GM23338 (cell line): ENCODE data around the gene TJP1. TPM values are rescaled to one million over a fixed set of nuclear protein-coding genes. Genes with fewer than 3 reads are reported as not detected.
"Not testable (repeated sequence)": the region's sequence is repeated elsewhere in the genome, so short reads cannot be mapped to it uniquely, and the experiment has no call there.

Experiments used
- ATAC-seq: fragments of 200-7000 bp; cut with Tn5 transposase; 3 replicates; pipeline ENCODE4 v1.9.1; 2020
- DNase-seq: peaks from one replicate; pipeline ENCODE4 v3.0.0-alpha.2; 2015; ENCODE audit warnings: low spot score
- H2AFZ ChIP-seq: fragments of 200-600 bp; sonication (generic); 2 replicates; pipeline ENCODE4 v1.8.0; 2016; ENCODE audit warnings: antibody characterized with exemption, mild to moderate bottlenecking, moderate library complexity
- H3F3A ChIP-seq: fragments of 200-600 bp; sonication (generic); replicated peaks from 2 replicates; pipeline ENCODE4 v1.8.0; 2017; ENCODE audit warnings: antibody characterized with exemption, mixed run types, low read depth
- H3K27ac ChIP-seq: fragments of 200-600 bp; sonication (generic); 2 replicates; pipeline ENCODE4 v1.6.1; 2016; ENCODE audit warnings: low read depth
- H3K27me3 ChIP-seq: fragments of 200-600 bp; sonication (generic); 2 replicates; pipeline ENCODE4 v1.8.0; 2016; ENCODE audit warnings: mild to moderate bottlenecking, mixed run types, moderate library complexity; ENCODE audit not compliant: insufficient read depth
- H3K36me3 ChIP-seq: fragments of 200-600 bp; sonication (generic); 2 replicates; pipeline ENCODE4 v1.8.0; 2016; ENCODE audit warnings: mild to moderate bottlenecking; ENCODE audit not compliant: insufficient read depth
- H3K4me1 ChIP-seq: fragments of 200-600 bp; sonication (generic); 2 replicates; pipeline ENCODE4 v1.8.0; 2016; ENCODE audit warnings: mild to moderate bottlenecking, moderate library complexity; ENCODE audit not compliant: insufficient read depth
- H3K4me2 ChIP-seq: fragments of 200-600 bp; sonication (generic); 2 replicates; pipeline ENCODE4 v1.7.1; 2017; ENCODE audit warnings: mixed run types
- H3K4me3 ChIP-seq: fragments of 200-600 bp; sonication (generic); 2 replicates; pipeline ENCODE4 v1.6.1; 2016; ENCODE audit warnings: mixed run types
- H3K79me2 ChIP-seq: fragments of 200-600 bp; sonication (generic); replicated peaks from 2 replicates; pipeline ENCODE4 v1.8.0; 2017; ENCODE audit warnings: mild to moderate bottlenecking; ENCODE audit not compliant: insufficient read depth
- H3K9me2 ChIP-seq: fragments of 200-600 bp; sonication (generic); 2 replicates; pipeline ENCODE4 v1.8.0; 2017; ENCODE audit not compliant: insufficient read depth
- H4K20me1 ChIP-seq: fragments of 200-600 bp; sonication (generic); replicated peaks from 2 replicates; pipeline ENCODE4 v1.8.0; 2017; ENCODE audit warnings: mild to moderate bottlenecking; ENCODE audit not compliant: insufficient read depth
- H3K27ac Mint-ChIP-seq: 2 replicates; pipeline ENCODE4 v1.8.0; 2020; ENCODE audit warnings: inconsistent platforms, mild to moderate bottlenecking, moderate library complexity, mixed read lengths
- H3K27me3 Mint-ChIP-seq: 3 replicates; pipeline ENCODE4 v1.8.0; 2022; ENCODE audit warnings: low read depth, mild to moderate bottlenecking, moderate library complexity, mixed read lengths, inconsistent platforms; ENCODE audit not compliant: insufficient read depth, poor library complexity
- H3K36me3 Mint-ChIP-seq: 3 replicates; pipeline ENCODE4 v1.8.0; 2021; ENCODE audit warnings: low read depth, mild to moderate bottlenecking, inconsistent platforms, moderate library complexity, mixed read lengths
- H3K4me1 Mint-ChIP-seq: 3 replicates; pipeline ENCODE4 v1.8.0; 2020; ENCODE audit warnings: mild to moderate bottlenecking, inconsistent platforms, mixed read lengths
- H3K4me3 Mint-ChIP-seq: 3 replicates; pipeline ENCODE4 v1.8.0; 2021; ENCODE audit warnings: moderate library complexity, mild to moderate bottlenecking, inconsistent platforms, mixed read lengths
- H3K9me3 Mint-ChIP-seq: 3 replicates; pipeline ENCODE4 v1.8.0; 2020; ENCODE audit warnings: moderate library complexity, mild to moderate bottlenecking, inconsistent platforms, mixed read lengths
- CREB1 ChIP-seq: fragments of 250-450 bp; sonication (Bioruptor Pico); IDR thresholded peaks from 2 replicates; pipeline ENCODE4 v1.5.0; 2020; ENCODE audit warnings: low read depth, mild to moderate bottlenecking, moderate library complexity
- CTCF ChIP-seq, 2 experiments: fragments of 200-600 bp in 1 of 2; sonication (generic) in 1 of 2; conservative IDR thresholded peaks; 2 replicates each; pipeline versions ENCODE4 v1.5.1 to v1.6.1; 2016 to 2017; ENCODE audit warnings: antibody characterized with exemption in 2 of 2, low read depth in 2 of 2, mild to moderate bottlenecking in 2 of 2, moderate library complexity in 1 of 2
- JUNB ChIP-seq: IDR thresholded peaks from one replicate; pipeline ENCODE4 v1.6.1; 2016; ENCODE audit warnings: antibody characterized with exemption; ENCODE audit not compliant: unreplicated experiment
- NANOG ChIP-seq: IDR thresholded peaks from 2 replicates; pipeline ENCODE4 v1.6.1; 2016; ENCODE audit warnings: antibody characterized with exemption, borderline replicate concordance
- POLR2AphosphoS5 ChIP-seq: IDR thresholded peaks from 2 replicates; pipeline ENCODE4 v1.6.1; 2016; ENCODE audit warnings: antibody characterized with exemption, low read depth
- ZNF114 ChIP-seq: fragments of 250-450 bp; sonication (Bioruptor Pico); IDR thresholded peaks from 2 replicates; pipeline ENCODE4 v1.5.0; 2020; ENCODE audit warnings: mild to moderate bottlenecking, moderate library complexity
- ZNF331 ChIP-seq: fragments of 250-450 bp; sonication (Bioruptor Pico); IDR thresholded peaks from 2 replicates; pipeline ENCODE4 v1.5.0; 2020; ENCODE audit warnings: low read depth, mild to moderate bottlenecking, moderate library complexity
- polyA plus RNA-seq: library from polyadenylated mRNA; unstranded; fragments of >200 nt; fragmentation: Nextera tagmentation; extraction: Ambion mirVana; gene quantifications from 2 replicates; pipeline ENCODE4 v1.2.1, GENCODE V29; 2016
- total RNA-seq: library from RNA; depleted of rRNA; stranded (reverse); fragments of >200 nt; shearing (Covaris generic); gene quantifications from 2 replicates; pipeline ENCODE4 v1.2.3, GENCODE V29; 2014
- TF ChIP-seq, protein P1 (sequence below): IDR thresholded peaks from 2 replicates; pipeline ENCODE4 v1.6.1; 2016; ENCODE audit warnings: antibody characterized with exemption

Gene TJP1
- total and polyA plus RNA-seq, 2 experiments from 2014 or later, result 76.2 to 116 TPM

GRCh38 chr15:29664406-29664805 lies 157.9 kb downstream of the TJP1 start:
- ATAC-seq (no peak), DNase-seq (no peak)
- peaks cover 8% of the 10 kb centered on the region for H3K27me3 Mint-ChIP-seq
- Histone ChIP-seq H3F3A (0 out of 2 replicates have a peak, but pooled peaks cover 6% of the 10 kb centered on the region), H3K4me2 (no peak overlapping the region), H3K36me3 (no peaks in the 10 kb centered on the region), H3K79me2 (no peaks in the 10 kb centered on the region), H4K20me1 (no peaks in the 10 kb centered on the region), H3K27ac (no peak overlapping the region), H3K9me2 (no peaks in the 10 kb centered on the region), H2AFZ (0 out of 2 replicates have a peak overlapping the region, but pooled peaks have one; percentile 73), H3K4me3 (no peak overlapping the region), H3K27me3 (no peaks in the 10 kb centered on the region), H3K4me1 (peaks cover 8% of the 10 kb centered on the region; the same call in 1 of the 2 replicates)
- H3K27ac Mint-ChIP-seq, result no peak overlapping the region
- peaks cover 8% of the 10 kb centered on the region; the same call in 2 of the 3 replicates for H3K4me1 Mint-ChIP-seq
- no peak overlapping the region for H3K4me3 Mint-ChIP-seq
- no peaks in the 10 kb centered on the region for H3K9me3 Mint-ChIP-seq
- H3K36me3 Mint-ChIP-seq, result no peaks in the 10 kb centered on the region
- TF ChIP-seq ZNF114 (CRISPR knock-in tag) (no peak), CREB1 (CRISPR knock-in tag) (no peak), ZNF331 (CRISPR knock-in tag) (no peak), JUNB (no peak)
- TF ChIP-seq, protein P1, sequence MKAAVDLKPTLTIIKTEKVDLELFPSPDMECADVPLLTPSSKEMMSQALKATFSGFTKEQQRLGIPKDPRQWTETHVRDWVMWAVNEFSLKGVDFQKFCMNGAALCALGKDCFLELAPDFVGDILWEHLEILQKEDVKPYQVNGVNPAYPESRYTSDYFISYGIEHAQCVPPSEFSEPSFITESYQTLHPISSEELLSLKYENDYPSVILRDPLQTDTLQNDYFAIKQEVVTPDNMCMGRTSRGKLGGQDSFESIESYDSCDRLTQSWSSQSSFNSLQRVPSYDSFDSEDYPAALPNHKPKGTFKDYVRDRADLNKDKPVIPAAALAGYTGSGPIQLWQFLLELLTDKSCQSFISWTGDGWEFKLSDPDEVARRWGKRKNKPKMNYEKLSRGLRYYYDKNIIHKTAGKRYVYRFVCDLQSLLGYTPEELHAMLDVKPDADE, result no peak

DNA sequence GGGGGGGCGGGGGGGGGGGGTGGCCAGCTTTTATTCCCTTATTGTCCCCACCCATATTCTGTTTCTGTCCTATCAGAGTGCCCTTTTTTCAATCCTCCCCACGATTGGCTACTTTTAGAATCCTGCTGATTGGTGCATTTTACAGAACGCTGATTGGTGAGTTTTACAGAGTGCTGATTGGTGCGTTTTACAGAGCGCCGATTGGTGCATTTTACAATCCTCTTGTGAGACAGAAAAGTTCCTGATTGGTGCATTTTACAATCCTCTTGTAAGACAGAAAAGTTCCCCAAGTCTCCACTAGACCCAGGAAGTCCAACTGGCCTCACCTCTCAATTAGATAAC lies 164.8 kb downstream of the TJP1 start:
- H3K27me3 ChIP-seq, H3K4me3 Mint-ChIP-seq, H3K4me2 ChIP-seq, ATAC-seq, H3K4me1 Mint-ChIP-seq, H4K20me1 ChIP-seq, H3K36me3 ChIP-seq, H3K27me3 Mint-ChIP-seq, H3K4me1 ChIP-seq, DNase-seq, H3K79me2 ChIP-seq, H3K9me2 ChIP-seq, H3F3A ChIP-seq, H3K27ac Mint-ChIP-seq, H3K4me3 ChIP-seq, H3K27ac ChIP-seq, H2AFZ ChIP-seq: not testable (repeated sequence)
- Mint-ChIP-seq H3K9me3 (peaks cover 22% of the 10 kb centered on the region), H3K36me3 (peaks cover 13% of the 10 kb centered on the region; the same call in 2 of the 3 replicates)

GRCh38 chr15:29656636-29657475 lies 165.4 kb downstream of the TJP1 start:
- peak; percentile 99 for ATAC-seq
- H3K36me3 ChIP-seq, result peaks cover 8% of the 10 kb centered on the region; the same call in 1 of the 2 replicates
- no peaks in the 10 kb centered on the region for H3K27me3 ChIP-seq
- H3K4me3 ChIP-seq, result peak overlapping the region; percentile 34; the same call in 1 of the 2 replicates
- Mint-ChIP-seq H3K4me1 (peaks cover 6% of the 10 kb centered on the region; the same call in 2 of the 3 replicates), H3K36me3 (peaks cover 13% of the 10 kb centered on the region; the same call in 2 of the 3 replicates), H3K4me3 (peak overlapping the region; percentile 21; the same call in 1 of the 3 replicates), H3K27ac (no peak overlapping the region), H3K9me3 (peaks cover 28% of the 10 kb centered on the region), H3K27me3 (peaks cover 2% of the 10 kb centered on the region)
- H3K79me2 ChIP-seq, result no peaks in the 10 kb centered on the region
- H3K9me2 ChIP-seq, result no peaks in the 10 kb centered on the region
- H3K4me1 ChIP-seq, result peaks cover 6% of the 10 kb centered on the region; the same call in 1 of the 2 replicates
- H3F3A ChIP-seq, result no peaks in the 10 kb centered on the region
- H3K4me2 ChIP-seq, result peak overlapping the region; percentile 57; the same call in 1 of the 2 replicates
- no peaks in the 10 kb centered on the region for H4K20me1 ChIP-seq
- peak in 1 of 2 experiments; percentile 51; a peak in 3 of 4 replicates for TF ChIP-seq CTCF (conservative IDR thresholded peaks at IDR 0.05; ENCODE audit: low read depth in 2 of 2)
- TF ChIP-seq POLR2AphosphoS5, result 0 out of 2 replicates have a peak, but pooled peaks have one; percentile 25
- no peak for TF ChIP-seq NANOG
- peak; percentile 92 for DNase-seq
- H3K27ac ChIP-seq, result no peak overlapping the region
- H2AFZ ChIP-seq, result peak overlapping the region; percentile 97
